H1 (cell line): ENCODE measurements around the gene DKK3.

Source experiments
- ASH2L ChIP-seq: fragments of 200-600, 300-600 bp; sonication (generic); IDR thresholded peaks from one replicate; pipeline ENCODE4 v1.7.1; 2017; ENCODE audit warnings: low read length
- ATF2 ChIP-seq: IDR thresholded peaks from 2 replicates; pipeline ENCODE4 v1.6.1; 2012; ENCODE audit warnings: low read length, inconsistent platforms
- BCL11A ChIP-seq, 2 experiments: IDR thresholded peaks; one replicate each; pipeline ENCODE4 v1.6.1; 2011; ENCODE audit warnings: low read depth in 2 of 2, low read length in 2 of 2, mild to moderate bottlenecking in 2 of 2
- CEBPB ChIP-seq: IDR thresholded peaks from 2 replicates; pipeline ENCODE4 v1.6.1; 2012; ENCODE audit warnings: low read depth, low read length
- CTCF ChIP-seq, 3 experiments: IDR thresholded peaks; 1 replicate in 2 of 3; 2 replicates in 1 of 3; pipeline versions ENCODE4 v1.5.1 to v1.6.1; 2011; ENCODE audit warnings: low read length in 3 of 3, mild to moderate bottlenecking in 3 of 3, inconsistent platforms in 2 of 3, low read depth in 1 of 3, moderate library complexity in 1 of 3; ENCODE audit not compliant: insufficient read depth in 1 of 3; ENCODE audit errors: control extremely low read depth in 1 of 3
- EP300 ChIP-seq, 2 experiments: IDR thresholded peaks; 1 replicate in 1 of 2; 2 replicates in 1 of 2; pipeline ENCODE4 v1.6.1; 2011 to 2012; ENCODE audit warnings: low read depth in 2 of 2, low read length in 2 of 2, mild to moderate bottlenecking in 2 of 2, borderline replicate concordance in 1 of 2, inconsistent platforms in 1 of 2, moderate library complexity in 1 of 2
- GABPA ChIP-seq: IDR thresholded peaks from 2 replicates; pipeline ENCODE4 v1.6.1; 2011; ENCODE audit warnings: mild to moderate bottlenecking, low read length, moderate library complexity, borderline replicate concordance; ENCODE audit not compliant: insufficient read depth
- POLR2A ChIP-seq, 2 experiments: IDR thresholded peaks; 1 replicate in 1 of 2; 2 replicates in 1 of 2; pipeline ENCODE4 v1.6.1; 2011; ENCODE audit warnings: low read depth in 2 of 2, low read length in 2 of 2, mild to moderate bottlenecking in 2 of 2; ENCODE audit errors: control extremely low read depth in 1 of 2
- RFX5 ChIP-seq: IDR thresholded peaks from 2 replicates; pipeline ENCODE4 v1.6.1; 2011; ENCODE audit warnings: low read depth, low read length, improper control_type of control experiment, borderline replicate concordance
- TBP ChIP-seq: IDR thresholded peaks from 2 replicates; pipeline ENCODE4 v1.6.1; 2011; ENCODE audit warnings: low read depth, low read length, improper control_type of control experiment
- USF2 ChIP-seq: IDR thresholded peaks from 2 replicates; pipeline ENCODE4 v1.6.1; 2011; ENCODE audit warnings: low read length, improper control_type of control experiment

- TF ChIP-seq EP300 (IDR thresholded peaks at IDR 0.05; ENCODE audit: borderline replicate concordance in 1 of 2, low read depth in 2 of 2, low read length in 2 of 2) (no peak), CTCF (IDR thresholded peaks at IDR 0.05; ENCODE audit: control extremely low read depth in 1 of 3, insufficient read depth in 1 of 3, low read depth in 1 of 3, low read length in 3 of 3) (peak in 1 of 3 experiments; percentile 39; a peak in 1 of 4 replicates), POLR2A (IDR thresholded peaks at IDR 0.05; ENCODE audit: control extremely low read depth in 1 of 2, low read depth in 2 of 2, low read length in 2 of 2) (no peak), RFX5 (no peak), CEBPB (no peak), ASH2L (no peak), BCL11A (IDR thresholded peaks at IDR 0.05; ENCODE audit: low read depth in 2 of 2, low read length in 2 of 2) (no peak), ATF2 (no peak), GABPA (no peak), USF2 (no peak), TBP (no peak)
These were observed 20.9 kb downstream of the DKK3 start for GRCh38 chr11:11987503-11988022.
